Measurements from ENCODE around the gene SARS1. TPM values are rescaled to one million over a fixed set of nuclear protein-coding genes. Genes with fewer than 3 reads are reported as not detected.

Gene SARS1
- total and polyA plus RNA-seq, 2 of the 13 experiments (the other 11 are each of a cell fraction or from before 2014, with no cell fraction given) = 103 to 134 TPM

DNA sequence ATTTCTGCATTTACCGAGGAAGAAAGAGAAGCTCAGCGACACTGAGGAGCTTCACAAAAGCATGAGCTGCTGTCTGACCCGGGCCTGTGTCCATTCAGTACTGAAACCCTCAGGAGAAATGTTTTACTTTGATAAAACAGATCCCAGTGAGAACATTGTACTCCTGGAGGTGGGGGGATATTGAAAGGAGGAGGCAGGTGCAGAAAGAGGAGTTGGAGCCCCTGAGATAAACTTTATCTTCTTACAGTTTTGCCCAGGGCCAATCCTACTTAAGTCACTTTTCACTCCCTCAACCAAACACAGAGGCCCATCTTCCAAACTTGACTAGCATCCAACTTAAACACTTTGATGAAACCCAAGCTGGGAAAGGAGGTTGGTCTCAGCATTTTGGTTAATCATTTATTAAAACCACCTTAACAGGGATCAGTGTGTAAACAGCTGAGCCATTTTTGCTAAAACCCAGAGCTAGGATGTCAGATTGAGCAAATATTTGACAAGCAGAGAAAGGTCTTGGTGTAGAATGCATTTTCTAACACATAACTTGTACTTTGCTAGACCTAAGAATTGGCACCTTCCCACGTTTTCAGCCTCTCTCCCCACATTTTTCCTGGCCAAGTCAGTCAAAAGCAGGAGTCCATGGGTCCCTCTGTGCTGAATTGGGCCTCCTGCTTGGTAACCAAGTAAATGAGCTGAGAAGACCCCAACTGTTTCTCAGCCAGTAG, 32.5 kb upstream of the SARS1 start (continued):
- TF ChIP-seq ZKSCAN8 (CRISPR knock-in tag; IDR thresholded peaks at IDR 0.05; ENCODE audit: borderline replicate concordance) (no peak; the same call in 1 of the 2 replicates), ZBTB7A (CRISPR knock-in tag; IDR thresholded peaks at IDR 0.05) (no peak), HOXA7 (CRISPR knock-in tag; IDR thresholded peaks at IDR 0.05) (no peak), NFKBIZ (CRISPR knock-in tag; IDR thresholded peaks at IDR 0.05) (no peak), ZNF615 (CRISPR knock-in tag; IDR thresholded peaks at IDR 0.05; ENCODE audit: borderline replicate concordance) (no peak), POLR2G (IDR thresholded peaks at IDR 0.05; ENCODE audit: low read depth, low read length) (no peak), ZNF274 (CRISPR knock-in tag; IDR thresholded peaks at IDR 0.05) (no peak), ZNF770 (CRISPR knock-in tag; IDR thresholded peaks at IDR 0.05) (peak; percentile 67), ZNF564 (CRISPR knock-in tag; IDR thresholded peaks at IDR 0.05) (no peak), KDM3A (CRISPR knock-in tag; IDR thresholded peaks at IDR 0.05; ENCODE audit: low read depth) (0 out of 2 replicates have a peak, but pooled peaks have one; percentile 45), PRDM4 (CRISPR knock-in tag; IDR thresholded peaks at IDR 0.05; ENCODE audit: borderline replicate concordance) (no peak), MAFF (IDR thresholded peaks at IDR 0.05; ENCODE audit: low read depth, low read length) (peak; percentile 58), ZBTB33 (CRISPR knock-in tag; IDR thresholded peaks at IDR 0.05) (no peak), ZHX1 (CRISPR knock-in tag; IDR thresholded peaks at IDR 0.05; ENCODE audit: low read depth) (no peak), XBP1 (CRISPR knock-in tag; IDR thresholded peaks at IDR 0.05) (no peak)
- TF ChIP-seq, protein P1, sequence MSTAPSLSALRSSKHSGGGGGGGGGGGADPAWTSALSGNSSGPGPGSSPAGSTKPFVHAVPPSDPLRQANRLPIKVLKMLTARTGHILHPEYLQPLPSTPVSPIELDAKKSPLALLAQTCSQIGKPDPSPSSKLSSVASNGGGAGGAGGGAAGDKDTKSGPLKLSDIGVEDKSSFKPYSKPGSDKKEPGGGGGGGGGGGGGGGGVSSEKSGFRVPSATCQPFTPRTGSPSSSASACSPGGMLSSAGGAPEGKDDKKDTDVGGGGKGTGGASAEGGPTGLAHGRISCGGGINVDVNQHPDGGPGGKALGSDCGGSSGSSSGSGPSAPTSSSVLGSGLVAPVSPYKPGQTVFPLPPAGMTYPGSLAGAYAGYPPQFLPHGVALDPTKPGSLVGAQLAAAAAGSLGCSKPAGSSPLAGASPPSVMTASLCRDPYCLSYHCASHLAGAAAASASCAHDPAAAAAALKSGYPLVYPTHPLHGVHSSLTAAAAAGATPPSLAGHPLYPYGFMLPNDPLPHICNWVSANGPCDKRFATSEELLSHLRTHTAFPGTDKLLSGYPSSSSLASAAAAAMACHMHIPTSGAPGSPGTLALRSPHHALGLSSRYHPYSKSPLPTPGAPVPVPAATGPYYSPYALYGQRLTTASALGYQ (CRISPR knock-in tag; IDR thresholded peaks at IDR 0.05) = peak; percentile 87
- TF ChIP-seq, protein P2, sequence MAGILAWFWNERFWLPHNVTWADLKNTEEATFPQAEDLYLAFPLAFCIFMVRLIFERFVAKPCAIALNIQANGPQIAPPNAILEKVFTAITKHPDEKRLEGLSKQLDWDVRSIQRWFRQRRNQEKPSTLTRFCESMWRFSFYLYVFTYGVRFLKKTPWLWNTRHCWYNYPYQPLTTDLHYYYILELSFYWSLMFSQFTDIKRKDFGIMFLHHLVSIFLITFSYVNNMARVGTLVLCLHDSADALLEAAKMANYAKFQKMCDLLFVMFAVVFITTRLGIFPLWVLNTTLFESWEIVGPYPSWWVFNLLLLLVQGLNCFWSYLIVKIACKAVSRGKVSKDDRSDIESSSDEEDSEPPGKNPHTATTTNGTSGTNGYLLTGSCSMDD (CRISPR knock-in tag; IDR thresholded peaks at IDR 0.05) = no peak

All from HepG2 (cell line).